RWPE2 (cell line): ENCODE results near the gene FAT2.

Experiments used
- ATAC-seq: fragments of 200-7000 bp; cut with Tn5 transposase; 3 replicates; pipeline ENCODE4 v1.9.1; 2021; ENCODE audit warnings: low read depth
- DNase-seq: peaks from one replicate; pipeline ENCODE4 v3.0.0-alpha.2; 2020; ENCODE audit warnings: low spot score
- H3K27ac ChIP-seq: fragments of 450-650 bp; 2 replicates; pipeline ENCODE4 v1.5.1; 2017; ENCODE audit warnings: mild to moderate bottlenecking; ENCODE audit not compliant: poor library complexity, severe bottlenecking
- H3K27me3 ChIP-seq: fragments of 250-450 bp; sonication (Bioruptor Pico); 2 replicates; pipeline ENCODE4 v1.5.1; 2021; ENCODE audit warnings: mild to moderate bottlenecking, moderate library complexity; ENCODE audit not compliant: insufficient read depth, poor library complexity, severe bottlenecking
- H3K36me3 ChIP-seq: fragments of 250-450 bp; sonication (Bioruptor Pico); 2 replicates; pipeline ENCODE4 v1.5.1; 2020; ENCODE audit warnings: low read depth, mild to moderate bottlenecking, moderate library complexity
- H3K4me1 ChIP-seq: fragments of 250-450 bp; sonication (Bioruptor Pico); 2 replicates; pipeline ENCODE4 v1.5.1; 2021; ENCODE audit warnings: mild to moderate bottlenecking, moderate library complexity; ENCODE audit not compliant: insufficient read depth, poor library complexity, severe bottlenecking
- H3K4me3 ChIP-seq: fragments of 250-450 bp; sonication (Bioruptor Pico); 2 replicates; pipeline ENCODE4 v1.5.1; 2021; ENCODE audit warnings: mild to moderate bottlenecking, moderate library complexity; ENCODE audit not compliant: severe bottlenecking
- H3K9me3 ChIP-seq: fragments of 250-450 bp; sonication (Bioruptor Pico); 2 replicates; pipeline ENCODE4 v1.5.1; 2021; ENCODE audit warnings: mild to moderate bottlenecking, moderate library complexity; ENCODE audit not compliant: severe bottlenecking
- CTCF ChIP-seq: fragments of 450-650 bp; IDR thresholded peaks from one replicate; pipeline ENCODE4 v1.5.1; 2017; ENCODE audit warnings: mild to moderate bottlenecking, moderate library complexity; ENCODE audit not compliant: poor library complexity, severe bottlenecking

The FAT2 gene

GRCh38 chr5:151607304-151607703, 16.2 kb upstream of the FAT2 start:
- DNase-seq (no peak), ATAC-seq (no peak)
- H3K27ac ChIP-seq: no peak overlapping the region
- peaks cover 7% of the 10 kb centered on the region for H3K4me1 ChIP-seq
- no peaks in the 10 kb centered on the region for H3K36me3 ChIP-seq
- no peaks in the 10 kb centered on the region for H3K27me3 ChIP-seq
- TF ChIP-seq CTCF: no peak
- no peak overlapping the region for H3K4me3 ChIP-seq
- H3K9me3 ChIP-seq: no peaks in the 10 kb centered on the region

GRCh38 chr5:151605559-151605958, 14.4 kb upstream of the FAT2 start:
- no peak for TF ChIP-seq CTCF
- Histone ChIP-seq H3K27ac (no peak overlapping the region), H3K4me3 (no peak overlapping the region), H3K9me3 (no peaks in the 10 kb centered on the region), H3K4me1 (peaks cover 5% of the 10 kb centered on the region), H3K27me3 (no peaks in the 10 kb centered on the region), H3K36me3 (no peaks in the 10 kb centered on the region)
- ATAC-seq (no peak), DNase-seq (no peak)

- no peak for DNase-seq
- Histone ChIP-seq H3K36me3 (no peaks in the 10 kb centered on the region), H3K4me1 (peaks cover 21% of the 10 kb centered on the region), H3K27ac (no peak overlapping the region), H3K9me3 (no peaks in the 10 kb centered on the region), H3K27me3 (no peaks in the 10 kb centered on the region), H3K4me3 (no peak overlapping the region)
- TF ChIP-seq CTCF: no peak
- ATAC-seq: no peak
Measured at GRCh38 chr5:151602806-151603205, 11.7 kb upstream of the FAT2 start.

- no peak overlapping the region for H3K4me3 ChIP-seq
- H3K4me1 ChIP-seq: peaks cover 32% of the 10 kb centered on the region
- H3K36me3 ChIP-seq: no peaks in the 10 kb centered on the region
- no peak for ATAC-seq
- H3K27ac ChIP-seq: no peak overlapping the region
- no peaks in the 10 kb centered on the region for H3K9me3 ChIP-seq
- no peak for TF ChIP-seq CTCF
- no peak for DNase-seq
- no peaks in the 10 kb centered on the region for H3K27me3 ChIP-seq
Measured at GRCh38 chr5:151601391-151601790, 10.3 kb upstream of the FAT2 start.

GRCh38 chr5:151600069-151600665, 9.0 kb upstream of the FAT2 start:
- DNase-seq (no peak), ATAC-seq (no peak)
- Histone ChIP-seq H3K4me1 (peaks cover 32% of the 10 kb centered on the region), H3K4me3 (no peak overlapping the region), H3K9me3 (no peaks in the 10 kb centered on the region), H3K36me3 (no peaks in the 10 kb centered on the region), H3K27me3 (no peaks in the 10 kb centered on the region), H3K27ac (no peak overlapping the region)
- no peak for TF ChIP-seq CTCF
